Measurements from ENCODE around the gene SPAG9.
A peak's percentile ranks its signal among the peaks of the same experiment; 100 is the strongest.

The SPAG9 gene

DNA sequence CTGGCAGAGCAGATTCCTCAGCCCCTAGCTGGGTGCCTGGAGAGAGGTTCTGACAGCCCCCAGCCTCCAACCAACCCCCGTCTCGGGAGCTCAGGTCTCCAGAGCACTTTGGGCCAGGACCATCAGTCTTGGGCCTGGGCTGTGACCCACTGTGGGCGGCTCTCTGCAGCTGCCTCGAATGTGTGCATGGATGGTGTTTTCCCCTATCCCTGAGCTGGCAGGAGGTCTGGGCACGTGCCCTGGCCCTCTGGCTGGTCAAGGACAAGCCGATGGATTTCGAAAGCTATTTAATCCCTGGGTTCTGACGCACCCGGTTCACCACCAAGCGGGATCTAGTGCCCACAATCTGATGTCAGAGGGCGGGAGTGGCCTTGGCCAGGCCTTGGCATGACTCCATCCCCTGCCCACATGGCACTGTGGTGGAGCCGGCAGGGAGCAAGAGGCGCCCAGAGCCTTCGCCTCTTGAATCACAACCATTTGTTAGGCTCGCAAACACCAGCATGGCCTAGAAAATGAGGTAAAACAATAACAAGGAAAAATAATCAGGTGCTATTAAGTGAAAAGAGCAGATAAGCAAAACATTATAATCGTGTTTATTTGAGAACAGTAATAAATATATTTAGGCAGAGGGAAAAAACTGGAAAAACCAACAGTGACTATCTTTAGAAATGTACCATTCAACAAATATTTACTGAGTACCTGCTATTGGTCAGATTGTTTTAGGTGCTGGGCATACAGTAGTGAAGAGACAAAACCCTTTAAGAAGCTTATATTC is 185.3 kb downstream of the SPAG9 start:
- DNase-seq: no peak

DNA sequence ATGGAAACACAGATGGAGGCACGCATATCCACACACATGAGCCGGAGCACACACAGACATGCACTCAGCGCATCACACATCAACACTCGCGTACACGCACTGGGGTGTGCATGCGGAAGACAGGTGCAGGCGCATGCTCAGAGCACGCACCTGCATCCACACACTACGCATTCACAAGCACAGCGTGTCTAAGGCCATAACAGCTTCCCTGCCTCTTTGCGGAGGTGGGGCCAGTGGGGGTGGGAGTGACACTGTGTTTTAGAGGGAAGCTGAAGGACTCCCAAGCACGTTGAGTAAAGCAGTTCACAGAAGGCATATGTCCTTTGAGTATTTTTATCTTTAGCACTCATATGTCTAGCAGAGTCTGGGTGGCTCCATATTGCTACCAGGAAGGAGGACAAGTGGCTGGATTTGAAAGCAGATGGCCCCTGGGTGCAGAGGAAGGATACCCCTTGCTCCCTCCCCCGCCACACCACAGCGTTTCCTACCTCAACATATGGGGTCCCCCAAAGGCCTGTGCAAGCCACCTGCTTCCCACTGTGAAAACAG is 185.9 kb downstream of the SPAG9 start:
- no peak for DNase-seq

DNA sequence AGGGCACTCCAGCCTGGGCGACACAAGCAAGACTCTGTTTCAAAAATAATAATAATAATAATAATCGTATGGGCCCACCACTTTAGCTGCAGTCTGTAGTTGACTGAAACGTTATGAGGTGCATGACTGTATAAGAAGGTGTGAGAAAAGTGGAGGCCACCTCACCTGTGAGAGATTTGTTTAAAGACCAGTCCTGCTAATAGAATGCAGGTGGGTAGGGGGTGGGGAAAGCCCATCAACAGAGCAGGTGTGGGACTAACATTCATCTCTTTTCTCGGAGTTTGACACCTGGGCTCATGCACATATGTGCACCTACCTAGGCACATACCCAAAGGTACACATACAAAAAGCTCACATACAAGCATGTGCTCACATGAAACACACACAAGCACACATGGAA is 186.5 kb downstream of the SPAG9 start:
- DNase-seq: no peak

DNA sequence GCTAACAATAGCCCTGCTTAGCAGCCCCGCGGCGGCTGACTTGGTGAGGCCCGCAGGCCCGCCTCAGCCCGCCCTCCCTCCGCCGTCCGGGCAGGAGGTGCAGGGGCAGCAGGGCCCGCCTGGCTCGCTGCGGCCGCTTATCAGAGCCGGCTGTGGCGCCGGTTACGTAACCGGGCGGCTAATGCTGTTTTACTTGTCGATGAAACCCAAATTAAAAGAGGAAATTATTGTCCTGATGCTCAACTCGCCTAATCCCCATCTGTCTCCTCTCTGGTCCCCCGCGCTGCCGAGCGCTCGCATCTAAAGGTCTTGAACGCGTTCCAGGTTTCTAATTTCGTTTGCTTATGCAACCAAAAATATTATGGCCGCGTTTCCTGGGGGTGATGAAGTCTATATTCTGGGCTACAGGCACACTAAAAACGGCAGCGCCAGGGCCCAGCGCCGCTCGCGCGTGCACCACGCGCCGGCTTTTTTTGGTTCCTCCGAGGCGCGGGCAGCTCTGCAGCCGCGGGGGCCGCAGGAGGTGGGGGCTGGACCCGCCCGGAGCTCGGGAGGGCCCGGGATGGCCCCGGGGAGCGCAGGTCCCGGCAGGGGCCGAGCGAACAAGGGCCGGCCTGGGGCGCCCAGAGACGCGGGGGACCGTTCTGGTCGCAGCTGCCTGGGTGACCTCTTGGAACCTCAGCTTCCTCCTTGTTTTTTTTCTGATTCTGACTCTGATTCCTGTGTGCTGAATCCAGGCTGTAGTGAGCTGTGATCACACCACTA is 189.3 kb downstream of the SPAG9 start:
- DNase-seq: peak in 5 of 6 experiments; percentile 29 to 71 (median 62)

DNA sequence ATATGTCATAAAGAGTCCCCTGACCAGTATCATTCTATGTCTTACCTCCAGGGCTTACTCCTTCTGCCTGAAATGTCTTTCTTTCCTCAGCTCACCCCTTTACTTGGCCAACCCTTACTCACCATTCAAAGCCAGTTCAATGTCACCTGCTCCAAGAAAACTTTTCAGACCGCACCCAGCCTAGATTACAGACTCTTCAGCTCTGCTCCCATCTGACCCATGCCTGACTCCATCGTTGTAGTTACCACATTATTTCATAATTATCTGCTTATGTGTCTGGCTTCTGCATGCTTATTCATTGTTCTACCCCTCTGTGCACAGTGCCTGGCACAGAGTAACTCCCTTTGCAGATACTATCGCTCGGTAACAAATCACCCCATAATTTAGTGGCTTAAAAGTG is 192.0 kb downstream of the SPAG9 start:
- no peak for DNase-seq

DNA sequence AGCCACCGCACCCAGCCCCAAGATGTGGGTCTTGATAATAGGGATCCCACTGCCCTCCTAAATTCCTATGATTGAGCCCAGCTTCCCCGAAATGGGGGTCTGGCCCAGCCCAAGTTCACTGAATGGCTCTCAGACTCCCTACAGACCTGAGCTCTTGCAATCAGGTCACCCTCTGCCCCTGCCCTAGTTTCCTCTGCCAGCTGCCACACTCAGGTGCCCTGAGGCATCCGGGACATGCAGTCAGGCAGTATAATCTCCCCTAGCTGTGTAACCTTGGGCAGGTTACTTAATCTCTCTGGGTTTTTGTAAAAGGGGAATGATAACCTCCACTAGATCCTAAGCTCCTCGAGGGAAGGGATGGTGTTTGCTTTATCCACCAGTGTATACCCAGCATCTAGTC is 193.4 kb downstream of the SPAG9 start:
- DNase-seq: no peak

DNA sequence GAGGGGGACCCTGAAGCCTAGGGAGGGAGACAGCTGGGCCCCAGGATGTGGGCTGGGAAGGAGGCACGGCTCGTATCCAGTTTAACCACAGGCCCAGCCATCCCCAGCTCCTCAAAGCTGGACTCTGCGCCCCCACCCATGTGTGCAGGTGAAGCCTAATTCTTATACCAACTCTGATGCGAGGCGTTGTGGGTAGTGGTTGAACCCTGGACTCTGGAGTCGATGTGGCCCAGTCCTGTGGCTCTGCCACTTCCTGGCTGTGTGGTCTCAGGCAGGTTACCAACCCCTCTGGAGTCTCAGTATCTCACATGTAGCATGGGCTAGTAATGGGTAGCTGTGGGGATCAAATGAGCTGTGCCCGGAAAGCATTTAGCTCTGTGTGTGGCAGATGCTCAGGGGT is 194.1 kb downstream of the SPAG9 start:
- DNase-seq: no peak

DNA sequence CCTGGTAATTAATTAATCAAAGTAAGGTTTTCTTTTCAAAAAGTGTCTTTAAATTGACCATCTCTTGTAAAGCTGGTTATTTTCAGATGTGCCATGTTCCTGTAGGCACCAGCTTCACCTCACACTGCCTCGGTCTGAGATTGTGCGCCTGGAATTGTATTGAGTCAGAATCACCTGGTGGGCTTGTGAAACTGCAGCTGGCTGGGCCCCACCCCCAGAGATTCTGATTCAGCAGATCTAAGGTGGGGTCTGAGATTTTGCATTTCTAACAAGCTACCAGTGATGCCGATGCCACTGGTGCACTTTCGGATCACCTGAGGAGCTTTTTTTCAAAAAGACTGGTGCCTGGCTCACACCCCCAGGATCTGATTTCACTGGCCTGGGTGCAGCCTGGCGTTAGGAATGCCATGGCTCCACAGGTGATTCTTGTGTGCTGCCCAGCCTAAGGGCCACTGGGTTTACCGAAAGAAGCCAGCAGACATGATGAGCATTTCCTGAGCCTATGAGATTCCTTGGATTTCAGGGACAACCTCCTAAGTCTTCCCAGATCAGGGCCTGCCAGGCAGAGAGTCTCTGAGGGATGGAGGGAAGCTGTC is 195.3 kb downstream of the SPAG9 start:
- no peak for DNase-seq

DNA sequence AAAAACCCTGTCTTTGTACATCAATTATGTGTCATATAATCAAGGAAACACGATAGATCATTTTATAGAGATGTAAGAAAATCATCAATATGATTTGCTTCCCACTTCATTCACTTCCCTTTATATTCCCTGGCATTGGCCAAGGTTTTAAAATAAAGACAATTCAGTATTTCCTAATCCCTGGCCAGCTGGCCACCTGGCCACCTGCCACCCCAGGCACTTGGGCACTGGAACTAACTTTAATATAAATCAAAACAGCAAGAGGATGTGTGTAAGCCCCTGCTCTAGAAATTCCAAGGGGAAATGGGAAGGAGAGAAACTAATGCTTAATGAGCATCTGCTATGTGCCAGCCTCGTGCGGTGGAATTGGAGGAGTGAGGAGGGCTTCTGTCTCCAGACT is 195.9 kb downstream of the SPAG9 start:
- DNase-seq: no peak

DNA sequence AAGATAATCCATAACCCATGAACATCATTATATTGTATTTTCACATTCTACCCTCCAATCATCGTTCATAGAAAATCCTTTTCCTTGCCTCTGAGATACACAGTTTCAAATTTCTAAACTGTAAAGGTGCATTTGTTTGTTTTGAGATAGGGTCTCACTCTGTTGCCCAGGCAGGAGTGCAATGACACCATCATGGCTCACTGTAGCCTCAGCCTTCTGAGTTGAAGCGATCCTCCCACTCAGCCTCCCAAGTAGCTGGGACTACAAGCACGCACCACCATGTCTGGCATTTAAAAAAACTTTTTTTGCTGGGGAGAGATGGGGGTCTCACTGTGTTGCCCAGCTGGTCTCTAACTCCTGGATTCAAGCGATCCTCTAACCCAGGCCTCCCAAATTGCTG is 196.4 kb downstream of the SPAG9 start:
- DNase-seq: no peak

DNA sequence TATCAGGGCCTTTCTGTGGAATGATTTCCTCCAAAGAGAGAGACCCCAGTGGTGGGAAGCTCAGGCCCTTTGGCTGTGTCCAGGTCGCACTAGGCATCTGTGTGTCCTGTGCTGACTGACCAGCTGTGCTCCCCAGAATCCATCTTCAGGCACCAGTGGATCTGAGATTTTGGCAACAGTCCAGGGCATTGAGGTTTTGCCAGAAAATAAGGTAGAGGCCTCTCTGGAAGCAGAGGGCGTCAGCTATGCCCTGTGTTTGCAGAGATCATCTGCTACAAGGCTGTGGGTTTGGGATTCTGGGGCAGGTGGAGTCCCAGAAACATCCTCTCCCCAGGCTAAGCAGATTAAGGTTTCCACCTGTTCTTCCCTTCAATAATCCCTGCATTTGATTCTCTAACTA is 197.1 kb downstream of the SPAG9 start:
- DNase-seq: no peak

DNA sequence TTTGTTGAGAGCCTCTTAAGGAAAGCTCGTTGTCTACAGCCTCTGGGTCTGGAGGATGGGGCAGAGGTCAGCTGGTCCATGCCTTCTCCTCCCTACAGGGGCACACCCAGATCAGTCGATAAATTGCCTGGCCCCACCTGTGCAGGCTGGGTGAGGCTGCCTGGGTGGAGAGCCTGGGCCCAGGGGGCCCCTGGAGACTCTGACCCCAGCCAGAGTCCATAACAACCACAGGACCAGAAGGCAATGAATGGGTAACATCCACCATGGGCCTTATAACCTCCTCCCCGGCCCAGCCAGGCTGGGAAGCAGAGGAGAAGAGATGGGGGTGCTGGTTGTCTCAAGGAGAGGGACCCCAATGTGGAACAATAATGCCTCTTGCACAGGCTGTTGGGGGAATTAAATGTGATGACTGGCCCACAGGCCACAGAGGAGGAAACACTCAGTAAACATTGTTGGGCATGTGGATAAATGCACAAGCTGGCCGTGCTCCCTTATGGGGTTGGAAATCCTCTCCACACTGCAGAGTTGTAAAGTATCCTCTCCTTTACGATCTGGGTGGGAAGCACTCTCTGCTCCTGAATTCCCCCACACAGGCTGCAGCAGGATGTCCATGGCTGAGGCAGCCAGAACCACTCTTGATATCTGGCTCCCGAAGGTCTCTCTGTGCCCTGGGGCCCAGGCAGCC is 197.8 kb downstream of the SPAG9 start:
- no peak for DNase-seq

DNA sequence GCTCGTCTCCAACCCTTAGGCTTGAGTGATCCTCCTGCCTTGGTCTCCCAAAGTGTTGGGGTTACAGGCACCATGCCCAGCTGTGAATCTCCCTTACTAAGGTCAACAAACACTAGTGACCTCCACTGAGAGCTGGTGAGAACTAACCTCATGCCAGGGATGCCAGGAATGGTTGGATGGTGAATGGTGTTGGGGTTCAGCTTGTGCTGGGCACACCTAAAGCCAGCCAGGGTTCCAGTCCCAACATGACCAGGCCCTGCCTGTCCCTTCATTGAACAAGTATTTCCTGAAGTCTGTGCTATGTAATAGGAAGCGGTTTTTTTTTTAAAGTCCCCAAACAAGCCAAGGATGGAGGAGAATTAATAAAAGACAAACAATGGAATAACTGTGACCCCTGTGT is 198.6 kb downstream of the SPAG9 start:
- DNase-seq: no peak

DNA sequence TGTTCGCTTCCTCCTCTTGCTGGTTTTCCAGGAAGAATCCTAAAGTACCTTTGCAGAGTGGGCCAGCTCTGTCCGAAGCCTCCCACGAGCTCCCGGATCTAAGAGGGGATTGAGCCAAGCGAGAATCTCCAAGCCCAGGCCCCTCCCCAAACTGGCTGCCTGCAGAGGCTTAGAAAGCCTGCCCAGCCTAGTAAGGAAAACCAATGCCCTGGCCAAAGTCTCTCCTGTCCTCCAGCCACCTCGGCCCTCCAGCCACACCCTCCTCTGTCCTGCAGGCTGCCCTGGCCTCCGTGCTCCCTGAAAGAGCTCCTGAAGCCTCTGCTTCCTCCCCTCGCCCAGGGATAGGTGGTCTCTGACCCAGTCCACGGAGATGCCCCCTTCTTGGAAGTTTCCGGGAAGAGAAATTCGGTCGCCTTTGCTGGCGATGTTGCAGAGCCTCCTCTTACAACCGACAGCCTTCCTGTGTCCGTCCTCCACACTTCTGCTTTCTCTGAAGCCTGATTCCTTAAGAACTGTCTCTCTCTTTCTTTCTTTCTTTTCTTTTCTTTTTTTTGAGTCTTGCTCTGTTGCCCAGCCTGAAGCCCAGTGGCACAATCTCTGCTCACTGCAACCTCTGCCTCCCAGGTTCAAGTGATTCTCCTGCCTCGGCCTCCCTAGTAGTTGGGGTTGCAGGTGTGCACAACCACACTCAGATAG is 199.6 kb downstream of the SPAG9 start:
- no peak for DNase-seq

DNA sequence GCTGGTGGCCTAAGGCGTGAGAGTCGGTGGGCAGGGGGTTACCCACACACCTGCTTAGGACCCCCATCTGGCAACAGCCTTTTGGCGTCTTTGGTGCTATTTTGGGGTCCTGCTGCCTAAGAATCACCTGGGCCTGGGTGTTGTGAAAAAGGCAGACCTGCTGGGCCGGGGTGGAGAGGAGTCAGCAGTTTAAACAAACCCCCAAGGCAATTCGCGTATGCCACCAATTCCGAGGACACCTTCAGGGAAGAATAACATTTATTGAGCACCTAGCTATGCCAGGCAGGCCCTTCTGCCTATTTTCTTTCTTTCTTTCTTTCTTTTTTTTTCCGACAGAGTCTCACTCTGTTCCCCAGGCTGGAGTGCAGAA is 200.6 kb downstream of the SPAG9 start:
- no peak for DNase-seq

DNA sequence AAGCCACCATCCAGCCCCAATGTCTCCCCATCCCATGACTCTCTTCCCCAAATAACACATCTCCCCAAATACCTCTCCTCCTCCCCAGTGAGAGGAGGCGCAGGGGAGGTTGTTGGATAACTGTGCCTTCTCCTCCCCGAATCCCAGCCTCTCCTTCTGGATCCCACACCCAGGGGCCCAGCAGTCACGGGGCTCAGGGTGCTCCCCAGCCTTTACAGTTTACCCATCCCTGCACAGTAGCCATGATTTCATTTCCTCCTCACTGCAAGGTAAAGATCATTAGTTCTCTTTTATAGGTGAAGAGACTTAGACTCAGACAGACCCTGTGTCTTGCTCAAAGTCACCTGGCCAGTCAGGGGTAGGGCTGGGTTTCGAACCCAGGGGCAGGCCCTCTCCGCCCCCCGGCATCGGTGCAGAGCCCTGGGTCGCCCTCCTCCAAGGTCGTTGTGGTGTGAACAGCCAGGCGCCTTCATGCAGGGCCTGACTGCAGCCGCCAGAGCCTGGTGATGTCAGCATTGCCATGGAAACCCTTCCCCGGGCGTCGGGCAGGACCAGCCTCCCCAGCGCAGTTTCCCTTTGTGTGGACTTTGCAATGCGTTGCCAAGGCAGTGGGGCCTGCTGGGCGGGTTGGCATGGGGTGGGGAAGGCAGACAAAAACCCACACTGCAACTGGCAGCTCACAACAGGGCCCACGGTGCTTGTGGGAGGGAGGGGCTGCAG is 201.2 kb downstream of the SPAG9 start:
- peak; percentile 65 to 83 (median 76) for DNase-seq

DNA sequence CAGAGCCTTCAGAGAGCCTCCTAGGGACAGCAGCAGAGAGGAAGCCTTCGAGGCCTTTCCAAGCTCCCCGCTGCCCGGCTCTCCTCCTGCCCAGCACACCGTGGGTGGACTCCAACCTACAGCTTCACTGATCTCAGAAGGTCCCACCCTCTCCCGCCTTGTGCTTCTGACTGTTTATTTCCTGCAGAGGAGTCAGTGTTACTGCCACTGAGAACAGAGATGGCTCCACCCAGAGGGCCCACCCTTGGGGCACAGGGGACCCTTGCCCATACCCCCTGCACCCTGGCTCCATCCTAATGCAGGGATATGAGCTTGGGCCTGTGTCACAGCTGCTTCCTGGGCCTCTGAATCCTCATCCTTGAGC is 201.8 kb downstream of the SPAG9 start:
- DNase-seq: peak in 4 of 6 experiments; percentile 3 to 29 (median 17)

DNA sequence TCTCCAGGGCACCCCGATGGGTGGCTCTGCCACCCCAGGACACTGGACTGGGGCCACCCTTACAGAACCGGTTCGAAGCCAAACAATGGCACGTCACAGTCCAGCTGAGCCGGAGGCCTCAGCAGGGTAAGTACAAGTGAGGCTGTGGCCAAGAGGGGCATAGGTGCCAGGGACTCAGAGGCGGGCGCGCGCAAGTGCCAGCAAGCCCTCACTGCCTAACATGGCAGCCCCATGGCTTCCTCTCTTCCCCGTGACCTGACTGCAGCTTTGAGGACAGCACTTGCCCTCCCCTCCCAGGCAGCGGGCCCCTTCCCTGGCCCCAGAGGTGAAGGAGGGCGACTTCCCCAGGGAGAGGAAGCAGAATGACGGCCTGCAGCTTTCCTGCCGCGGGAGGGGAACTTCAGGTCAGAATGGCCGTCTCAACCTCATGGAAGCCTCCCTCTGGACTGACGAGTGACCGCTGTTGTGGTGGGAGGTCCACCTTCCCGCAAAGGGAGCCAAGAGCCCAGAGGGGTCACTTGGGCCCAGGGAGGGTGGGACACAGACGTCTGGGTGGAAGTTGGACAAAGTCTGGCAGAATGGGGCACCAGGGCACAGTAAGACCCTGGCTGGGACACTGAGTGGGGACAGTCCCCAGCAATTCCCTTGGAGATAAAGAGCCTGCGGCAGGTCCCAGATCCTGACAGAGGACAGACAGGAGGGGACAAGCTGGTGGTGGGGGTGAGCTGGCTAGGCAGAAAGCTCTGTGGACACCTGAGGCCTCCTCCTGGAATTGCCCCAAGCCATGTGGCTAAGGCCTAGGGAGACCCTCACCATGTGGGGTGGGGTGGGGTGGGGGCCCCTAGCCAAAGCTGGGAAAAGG is 202.4 kb downstream of the SPAG9 start:
- no peak for DNase-seq

DNA sequence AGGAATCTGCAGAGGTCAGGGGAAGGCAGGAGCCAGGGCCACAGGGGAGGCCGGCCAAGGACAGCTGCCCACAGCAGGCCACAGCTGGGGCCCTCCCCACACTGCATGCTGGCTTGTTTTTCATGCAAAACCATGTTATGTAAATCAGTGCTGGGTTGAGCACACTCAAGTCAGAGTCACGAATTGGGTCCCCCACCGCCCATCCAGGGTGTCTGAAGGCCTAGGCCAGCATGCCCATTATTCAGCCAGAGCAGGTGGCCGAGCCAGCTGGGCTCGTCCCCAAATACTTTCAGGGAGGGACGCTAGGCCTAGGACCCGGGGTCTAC is 203.3 kb downstream of the SPAG9 start:
- no peak for DNase-seq

DNA sequence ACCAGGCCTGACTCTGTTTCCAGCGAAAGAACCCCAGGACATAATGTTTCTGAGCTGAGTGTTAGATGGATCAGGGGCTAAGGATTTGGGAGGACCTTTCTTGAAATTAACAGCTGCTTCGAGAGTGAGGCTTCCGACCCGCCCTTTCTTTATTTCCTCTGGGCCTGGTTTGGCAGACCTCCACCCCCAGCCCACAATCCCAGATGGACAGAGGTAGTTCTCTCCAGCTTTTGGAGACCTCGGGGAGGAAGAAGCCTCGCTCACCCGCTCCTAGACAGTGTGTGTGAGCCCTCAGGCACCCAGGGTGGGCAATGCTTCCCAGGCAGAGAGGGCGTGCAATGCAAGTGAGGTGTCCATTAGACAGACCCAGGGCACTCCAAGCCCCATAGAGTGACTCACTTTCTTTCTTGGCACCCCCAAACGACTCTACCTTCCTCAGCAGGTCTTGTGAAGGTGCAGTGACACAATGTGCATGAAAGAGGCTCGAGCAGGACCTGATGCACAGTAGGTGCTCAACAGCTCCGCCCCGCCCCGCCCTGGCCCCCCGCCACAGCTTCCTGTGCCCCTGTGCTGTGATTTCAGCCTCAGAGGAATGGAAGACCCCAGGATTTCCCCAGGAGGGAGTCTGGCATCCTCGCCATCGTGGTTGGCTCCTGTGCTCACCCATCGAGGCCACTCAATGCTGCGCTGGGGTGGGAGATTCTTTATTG is 203.8 kb downstream of the SPAG9 start:
- DNase-seq: no peak
